ENCODE data around the gene ZNF594.

DNA sequence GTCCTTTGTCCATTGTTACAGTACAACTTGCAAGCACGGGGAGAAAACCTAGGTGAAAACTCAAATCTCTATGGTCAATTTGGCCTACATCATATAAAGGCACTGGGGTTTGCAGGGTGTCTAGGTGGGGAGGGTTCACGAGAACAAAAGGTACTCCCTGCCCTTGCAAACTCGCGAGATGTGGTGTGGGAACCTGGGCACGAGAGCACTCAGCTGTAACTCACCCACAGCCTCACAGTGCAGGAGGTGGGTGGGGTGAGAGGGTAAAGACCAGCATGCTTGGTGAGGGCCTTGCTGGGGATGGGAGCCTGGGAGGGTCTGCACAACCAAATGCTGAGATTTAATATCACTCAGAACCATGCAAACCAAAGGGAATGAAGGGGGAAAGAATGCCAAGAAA, 18.4 kb upstream of the ZNF594 start:
- TF ChIP-seq, protein P1, sequence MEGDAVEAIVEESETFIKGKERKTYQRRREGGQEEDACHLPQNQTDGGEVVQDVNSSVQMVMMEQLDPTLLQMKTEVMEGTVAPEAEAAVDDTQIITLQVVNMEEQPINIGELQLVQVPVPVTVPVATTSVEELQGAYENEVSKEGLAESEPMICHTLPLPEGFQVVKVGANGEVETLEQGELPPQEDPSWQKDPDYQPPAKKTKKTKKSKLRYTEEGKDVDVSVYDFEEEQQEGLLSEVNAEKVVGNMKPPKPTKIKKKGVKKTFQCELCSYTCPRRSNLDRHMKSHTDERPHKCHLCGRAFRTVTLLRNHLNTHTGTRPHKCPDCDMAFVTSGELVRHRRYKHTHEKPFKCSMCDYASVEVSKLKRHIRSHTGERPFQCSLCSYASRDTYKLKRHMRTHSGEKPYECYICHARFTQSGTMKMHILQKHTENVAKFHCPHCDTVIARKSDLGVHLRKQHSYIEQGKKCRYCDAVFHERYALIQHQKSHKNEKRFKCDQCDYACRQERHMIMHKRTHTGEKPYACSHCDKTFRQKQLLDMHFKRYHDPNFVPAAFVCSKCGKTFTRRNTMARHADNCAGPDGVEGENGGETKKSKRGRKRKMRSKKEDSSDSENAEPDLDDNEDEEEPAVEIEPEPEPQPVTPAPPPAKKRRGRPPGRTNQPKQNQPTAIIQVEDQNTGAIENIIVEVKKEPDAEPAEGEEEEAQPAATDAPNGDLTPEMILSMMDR (IDR thresholded peaks at IDR 0.05): no peak
- no peak for TF ChIP-seq POLR2A (IDR thresholded peaks at IDR 0.05)

Measured in lower leg skin (tissue), 3 donors.